Suprapubic skin (tissue), 4 donors: Measurements from ENCODE around the gene TBC1D22A. TPM values are rescaled to one million over a fixed set of nuclear protein-coding genes. Genes with fewer than 3 reads are reported as not detected.

Experiments
- DNase-seq, 2 donors: peaks; one replicate each; pipeline ENCODE4 v3.0.0-alpha.2; 2019; ENCODE audit warnings: low spot score in 2 of 2
- H3K27ac ChIP-seq: fragments of 200-600 bp; sonication (generic); one replicate; pipeline ENCODE4 v1.5.1; 2019
- H3K27me3 ChIP-seq: fragments of 200-600 bp; sonication (generic); one replicate; pipeline ENCODE4 v1.5.1; 2019
- H3K36me3 ChIP-seq: fragments of 200-600 bp; sonication (generic); one replicate; pipeline ENCODE4 v1.5.1; 2019
- H3K4me1 ChIP-seq: fragments of 200-600 bp; sonication (generic); one replicate; pipeline ENCODE4 v1.5.1; 2019
- H3K4me3 ChIP-seq: fragments of 200-600 bp; sonication (generic); one replicate; pipeline ENCODE4 v1.5.1; 2019; ENCODE audit warnings: mild to moderate bottlenecking
- H3K9me3 ChIP-seq: fragments of 200-600 bp; sonication (generic); one replicate; pipeline ENCODE4 v1.5.1; 2019
- EP300 ChIP-seq: sonication (generic); formaldehyde crosslinking; IDR thresholded peaks from one replicate; pipeline ENCODE4 v1.6.1; 2017; ENCODE audit warnings: antibody characterized with exemption
- POLR2A ChIP-seq, 2 donors: fragments of 450-650 bp; IDR thresholded peaks; one replicate each; pipeline ENCODE4 v1.6.1; 2017; ENCODE audit warnings: antibody characterized with exemption in 2 of 2, mild to moderate bottlenecking in 2 of 2, moderate library complexity in 2 of 2
- POLR2AphosphoS5 ChIP-seq, 3 donors: sonication (generic); formaldehyde crosslinking; IDR thresholded peaks; one replicate each; pipeline ENCODE4 v1.6.1; 2017; ENCODE audit warnings: antibody characterized with exemption in 3 of 3
- WGBS: methylation state at CpG from one replicate; pipeline ENCODE4 v1.1.5; 2018; 5-methylcytosine and 5-hydroxymethylcytosine counted together
- total RNA-seq, 4 donors: library from RNA; depleted of rRNA; stranded (reverse); fragments of >200 nt; gene quantifications; one replicate each; pipeline ENCODE4 v1.1.0, GENCODE V29; 2016
- TF ChIP-seq, protein P1 (sequence below), 2 donors: fragments of 200-600 bp in 1 of 2; fragments of 450-650 bp in 1 of 2; sonication (generic) in 1 of 2; IDR thresholded peaks; one replicate each; pipeline ENCODE4 v1.5.1; 2016 to 2019; ENCODE audit warnings: antibody characterized with exemption in 2 of 2, mild to moderate bottlenecking in 1 of 2, moderate library complexity in 1 of 2

Gene TBC1D22A
- total RNA-seq, 4 donors from 2014 or later, result 24.8 to 43.2 (median 35.4) TPM

DNA sequence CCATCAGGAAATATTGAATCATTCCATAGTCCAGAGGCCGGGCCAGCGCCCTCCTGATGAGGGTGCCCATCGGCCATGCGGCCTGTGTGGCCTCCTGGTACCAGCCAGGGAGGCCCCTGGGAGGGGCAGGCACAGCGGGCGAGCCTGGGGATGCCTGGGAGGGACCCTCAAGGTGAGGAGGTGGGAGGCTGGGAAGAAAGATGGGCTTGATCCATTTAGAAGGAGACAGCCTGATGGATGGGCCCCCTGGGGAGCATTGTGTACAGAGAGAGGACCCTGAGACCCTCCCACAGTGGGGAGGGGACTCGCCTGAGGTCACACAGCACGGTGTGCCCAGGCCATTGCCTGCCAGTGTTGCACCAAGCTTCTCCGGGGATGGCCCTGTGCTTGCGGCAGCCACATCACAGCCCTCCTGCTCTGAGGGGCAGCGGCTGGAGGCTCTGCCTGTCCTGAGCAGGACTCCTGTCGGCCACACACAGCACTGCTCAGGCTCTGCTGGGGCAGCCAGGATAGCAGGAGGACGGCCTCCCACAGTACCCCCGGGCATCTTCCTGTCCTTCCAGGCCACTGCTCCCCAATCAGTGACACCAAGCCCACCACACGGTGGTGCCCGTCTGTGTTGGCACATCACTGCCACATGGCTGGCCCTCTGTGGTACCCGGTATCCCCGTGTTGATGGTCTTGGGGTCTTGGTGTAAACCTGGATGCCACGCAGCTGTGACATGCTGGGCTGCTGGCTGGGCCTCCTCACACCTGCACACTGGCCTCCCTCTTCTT is 290.0 kb downstream of the TBC1D22A start:
- no peak for TF ChIP-seq EP300
- no peak for TF ChIP-seq POLR2AphosphoS5 (IDR thresholded peaks at IDR 0.05)
- TF ChIP-seq, protein P1, sequence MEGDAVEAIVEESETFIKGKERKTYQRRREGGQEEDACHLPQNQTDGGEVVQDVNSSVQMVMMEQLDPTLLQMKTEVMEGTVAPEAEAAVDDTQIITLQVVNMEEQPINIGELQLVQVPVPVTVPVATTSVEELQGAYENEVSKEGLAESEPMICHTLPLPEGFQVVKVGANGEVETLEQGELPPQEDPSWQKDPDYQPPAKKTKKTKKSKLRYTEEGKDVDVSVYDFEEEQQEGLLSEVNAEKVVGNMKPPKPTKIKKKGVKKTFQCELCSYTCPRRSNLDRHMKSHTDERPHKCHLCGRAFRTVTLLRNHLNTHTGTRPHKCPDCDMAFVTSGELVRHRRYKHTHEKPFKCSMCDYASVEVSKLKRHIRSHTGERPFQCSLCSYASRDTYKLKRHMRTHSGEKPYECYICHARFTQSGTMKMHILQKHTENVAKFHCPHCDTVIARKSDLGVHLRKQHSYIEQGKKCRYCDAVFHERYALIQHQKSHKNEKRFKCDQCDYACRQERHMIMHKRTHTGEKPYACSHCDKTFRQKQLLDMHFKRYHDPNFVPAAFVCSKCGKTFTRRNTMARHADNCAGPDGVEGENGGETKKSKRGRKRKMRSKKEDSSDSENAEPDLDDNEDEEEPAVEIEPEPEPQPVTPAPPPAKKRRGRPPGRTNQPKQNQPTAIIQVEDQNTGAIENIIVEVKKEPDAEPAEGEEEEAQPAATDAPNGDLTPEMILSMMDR (IDR thresholded peaks at IDR 0.05), result no peak
- no peak for TF ChIP-seq POLR2A (IDR thresholded peaks at IDR 0.05)
- Histone ChIP-seq H3K4me1 (no peaks in the 10 kb centered on the region), H3K4me3 (no peak overlapping the region), H3K27me3 (no peaks in the 10 kb centered on the region), H3K36me3 (peaks cover 3% of the 10 kb centered on the region), H3K9me3 (no peaks in the 10 kb centered on the region), H3K27ac (no peak overlapping the region)
- 92% methylated on average over 14 of the region's 19 CpGs for WGBS
- no peak for DNase-seq

DNA sequence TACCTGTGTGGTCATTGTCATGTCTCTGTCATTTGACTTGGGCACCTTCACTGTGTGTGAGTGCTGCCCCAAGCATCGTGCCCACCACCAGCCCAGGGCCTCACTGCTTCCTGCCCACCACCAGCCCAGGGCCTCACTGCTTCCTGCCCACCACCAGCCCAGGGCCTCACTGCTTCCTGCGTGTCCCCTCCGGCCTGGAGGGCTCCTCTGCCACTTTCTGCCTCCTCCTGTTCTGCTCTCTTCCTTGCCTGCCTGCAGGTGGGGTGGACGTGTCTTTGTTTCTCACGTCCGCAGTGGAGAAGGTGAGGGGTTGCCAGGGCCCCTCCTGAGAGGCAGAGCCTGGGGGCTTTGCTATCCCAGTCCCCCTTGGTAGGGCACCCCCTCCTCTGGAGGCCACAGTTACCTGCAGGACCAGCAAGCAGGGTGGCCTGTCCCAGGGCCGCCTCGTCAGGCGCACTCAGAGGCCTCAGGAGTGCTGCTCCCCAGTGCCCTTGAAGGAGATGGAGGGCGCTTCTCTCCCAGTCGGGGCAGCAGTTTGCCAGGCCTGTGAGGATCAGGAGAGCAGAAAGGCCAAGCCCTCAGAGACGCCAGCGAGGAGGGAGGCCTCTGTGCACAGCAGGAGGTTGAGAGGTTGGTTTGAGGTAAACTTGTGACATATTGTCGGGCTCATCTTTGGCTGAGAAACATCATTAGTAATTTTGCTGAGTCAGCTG is 290.7 kb downstream of the TBC1D22A start:
- Histone ChIP-seq H3K4me1 (no peaks in the 10 kb centered on the region), H3K27ac (no peak overlapping the region), H3K9me3 (no peaks in the 10 kb centered on the region), H3K27me3 (no peaks in the 10 kb centered on the region), H3K36me3 (peaks cover 3% of the 10 kb centered on the region), H3K4me3 (no peak overlapping the region)
- WGBS, result 70% methylated on average over 10 of the region's 14 CpGs
- no peak for DNase-seq
- TF ChIP-seq POLR2AphosphoS5 (IDR thresholded peaks at IDR 0.05) (no peak), POLR2A (IDR thresholded peaks at IDR 0.05) (no peak), EP300 (no peak)
- TF ChIP-seq, protein P1 (IDR thresholded peaks at IDR 0.05), result no peak

DNA sequence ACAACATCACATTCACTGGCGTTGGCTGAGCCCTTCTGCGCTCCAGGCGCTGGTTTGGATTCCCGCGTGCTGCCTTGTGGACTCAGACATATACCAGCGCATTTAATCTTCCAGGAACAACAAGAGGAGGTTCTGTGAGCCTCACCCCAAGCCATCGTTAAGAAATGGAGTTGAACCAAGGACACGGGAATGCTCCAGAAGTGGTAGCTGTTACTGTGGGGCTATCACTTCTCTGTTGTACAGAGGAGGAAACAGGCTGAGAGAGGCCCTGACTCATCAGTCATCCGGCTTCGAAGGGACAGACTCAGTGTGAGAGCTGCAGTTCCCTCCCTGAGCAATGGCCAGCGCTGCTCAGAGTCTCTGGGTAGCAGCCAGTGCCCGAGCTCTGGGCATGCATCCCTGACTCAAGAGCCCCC is 291.3 kb downstream of the TBC1D22A start:
- Histone ChIP-seq H3K36me3 (peaks cover 3% of the 10 kb centered on the region), H3K9me3 (no peaks in the 10 kb centered on the region), H3K27me3 (no peaks in the 10 kb centered on the region), H3K4me1 (no peaks in the 10 kb centered on the region), H3K27ac (no peak overlapping the region), H3K4me3 (no peak overlapping the region)
- DNase-seq, result no peak
- 81% methylated on average over 11 of the region's 12 CpGs for WGBS
- TF ChIP-seq EP300 (no peak), POLR2A (IDR thresholded peaks at IDR 0.05) (no peak), POLR2AphosphoS5 (IDR thresholded peaks at IDR 0.05) (no peak)
- TF ChIP-seq, protein P1 (IDR thresholded peaks at IDR 0.05), result no peak

DNA sequence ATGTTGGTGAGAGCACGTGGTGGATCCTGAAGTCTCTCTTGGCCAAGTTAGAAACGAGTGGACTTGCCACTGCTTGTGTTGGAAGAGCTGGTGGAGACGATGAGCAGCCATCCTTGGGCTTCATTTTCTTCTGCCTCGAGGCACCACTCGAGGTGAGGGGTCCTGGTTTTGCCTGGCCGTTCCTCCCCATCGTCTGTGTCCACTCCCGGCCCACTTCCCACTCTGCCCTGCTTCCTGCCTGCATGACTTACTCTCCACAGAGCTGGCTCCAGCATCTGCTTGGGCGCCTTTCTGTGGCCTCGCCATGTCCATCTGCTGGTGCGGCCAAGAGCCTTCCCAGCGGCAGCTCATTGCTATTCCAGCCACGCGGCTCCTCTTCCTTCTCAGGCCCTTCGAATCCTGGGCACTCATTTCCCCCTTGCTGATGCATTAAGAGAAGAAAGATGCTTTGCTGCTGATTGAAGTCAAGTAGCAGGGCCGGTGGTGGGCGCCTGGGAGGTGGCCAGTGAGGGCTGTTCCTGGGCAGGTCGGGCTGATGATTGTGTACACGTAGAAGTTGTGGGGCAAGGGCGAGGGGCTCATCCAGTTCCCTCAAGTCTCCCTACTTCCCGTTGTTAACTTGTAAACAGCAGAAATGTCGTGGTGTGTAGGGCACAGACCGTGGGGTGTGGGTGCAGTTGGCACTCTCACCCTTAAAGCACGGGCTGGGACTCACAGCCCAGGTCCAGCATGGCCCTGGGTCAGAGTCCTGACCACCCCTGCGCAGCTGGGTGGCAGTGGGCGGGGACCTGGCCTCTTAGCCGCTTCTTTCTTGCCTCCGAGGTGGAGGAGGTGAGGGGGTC is 292.0 kb downstream of the TBC1D22A start:
- Histone ChIP-seq H3K9me3 (no peaks in the 10 kb centered on the region), H3K36me3 (peaks cover 3% of the 10 kb centered on the region), H3K27ac (no peak overlapping the region), H3K4me1 (no peaks in the 10 kb centered on the region), H3K27me3 (no peaks in the 10 kb centered on the region), H3K4me3 (no peak overlapping the region)
- TF ChIP-seq POLR2A (IDR thresholded peaks at IDR 0.05) (no peak), POLR2AphosphoS5 (IDR thresholded peaks at IDR 0.05) (no peak), EP300 (no peak)
- TF ChIP-seq, protein P1 (IDR thresholded peaks at IDR 0.05), result no peak
- DNase-seq, result no peak
- 97% methylated on average over 24 of the region's 28 CpGs for WGBS

DNA sequence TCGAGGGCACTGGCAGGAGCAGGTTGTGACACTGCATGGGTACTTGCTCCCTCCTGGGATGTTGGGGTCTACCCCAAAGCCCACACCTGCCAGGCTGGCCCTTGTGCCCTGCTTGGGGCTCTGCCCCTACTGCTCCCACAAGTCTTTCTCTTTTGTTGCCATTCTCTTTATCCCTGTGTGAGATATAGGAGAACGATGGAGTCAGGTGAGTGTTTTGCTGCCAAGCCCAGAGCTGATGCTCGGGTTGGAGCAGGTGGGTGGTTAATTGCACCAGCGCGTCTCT is 292.6 kb downstream of the TBC1D22A start:
- TF ChIP-seq EP300, result no peak
- no peak for TF ChIP-seq POLR2AphosphoS5 (IDR thresholded peaks at IDR 0.05)
- TF ChIP-seq, protein P1 (IDR thresholded peaks at IDR 0.05), result no peak
- TF ChIP-seq POLR2A (IDR thresholded peaks at IDR 0.05), result no peak
- H3K4me3 ChIP-seq, result no peak overlapping the region
- no peaks in the 10 kb centered on the region for H3K9me3 ChIP-seq
- 97% methylated on average over 5 of the region's 5 CpGs for WGBS
- H3K27me3 ChIP-seq, result no peaks in the 10 kb centered on the region
- peak in 1 of 2 donors; percentile 34 for DNase-seq
- no peaks in the 10 kb centered on the region for H3K4me1 ChIP-seq
- peaks cover 3% of the 10 kb centered on the region for H3K36me3 ChIP-seq
- no peak overlapping the region for H3K27ac ChIP-seq
